Activated CD4-positive, alpha-beta T cell treated with anti-CD3 and anti-CD28 coated beads for 48 hours (primary cell): ENCODE results near the gene SP140.
A peak's percentile ranks its signal among the peaks of the same experiment; 100 is the strongest.
"Not testable (repeated sequence)": the region's sequence is repeated elsewhere in the genome, so short reads cannot be mapped to it uniquely, and the experiment has no call there.

Source experiments
- DNase-seq: peaks from one replicate; pipeline ENCODE4 v3.0.0-alpha.2; 2020

The SP140 gene

GRCh38 chr2:230328155-230328458, 102.6 kb downstream of the SP140 start:
- no peak for DNase-seq

DNA sequence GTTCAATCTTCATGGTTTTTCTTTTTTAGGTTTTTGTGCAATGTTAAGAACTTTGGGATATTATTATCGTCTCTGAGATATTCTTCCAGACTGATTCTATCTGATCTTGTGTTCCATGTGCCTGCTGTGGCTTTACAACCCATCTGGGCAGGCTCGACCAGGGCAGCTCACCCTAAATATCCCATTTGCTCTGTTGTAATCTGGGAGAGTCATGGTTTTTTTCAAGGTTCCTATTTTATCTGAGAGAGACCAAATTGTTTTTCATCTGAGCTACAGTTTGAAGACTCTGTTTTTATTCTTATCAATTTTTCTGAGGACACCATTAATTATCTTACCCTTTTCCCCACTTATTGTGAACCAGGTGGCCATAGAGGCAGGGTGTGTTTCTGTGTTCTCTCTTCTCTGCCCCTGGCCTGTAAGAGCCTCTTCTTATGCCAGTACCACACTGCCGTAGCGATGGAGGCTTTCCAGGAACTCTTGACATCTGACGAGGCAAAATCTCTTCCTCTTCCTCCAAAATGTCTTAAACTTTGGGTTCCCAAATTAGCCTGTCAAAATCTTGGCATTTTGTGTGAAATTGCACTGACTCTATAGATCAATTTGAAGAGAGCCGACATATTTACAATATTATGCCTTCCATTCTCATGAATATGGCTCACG, 104.5 kb downstream of the SP140 start:
- no peak for DNase-seq

DNA sequence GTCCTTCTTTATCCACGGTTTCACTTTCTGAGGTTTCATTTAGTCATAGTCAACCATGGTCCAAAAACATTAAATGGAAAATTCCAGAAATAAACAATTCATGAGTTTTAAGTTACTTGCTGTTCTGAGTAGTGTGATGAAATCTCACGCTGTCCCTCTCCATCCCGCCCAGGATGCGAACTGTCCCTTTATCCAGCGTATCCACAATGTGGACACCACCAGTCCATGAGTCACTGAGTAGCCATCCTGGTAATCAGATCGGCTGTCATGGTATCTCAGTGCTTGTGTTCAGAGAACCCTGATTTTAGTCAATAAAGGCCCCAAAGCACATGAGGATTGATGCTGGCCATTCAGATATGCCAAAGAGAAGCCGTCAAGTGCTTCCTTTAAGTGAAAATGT, 105.2 kb downstream of the SP140 start:
- no peak for DNase-seq

- DNase-seq: no peak
Measured at GRCh38 chr2:230335461-230335863, 109.9 kb downstream of the SP140 start.

DNA sequence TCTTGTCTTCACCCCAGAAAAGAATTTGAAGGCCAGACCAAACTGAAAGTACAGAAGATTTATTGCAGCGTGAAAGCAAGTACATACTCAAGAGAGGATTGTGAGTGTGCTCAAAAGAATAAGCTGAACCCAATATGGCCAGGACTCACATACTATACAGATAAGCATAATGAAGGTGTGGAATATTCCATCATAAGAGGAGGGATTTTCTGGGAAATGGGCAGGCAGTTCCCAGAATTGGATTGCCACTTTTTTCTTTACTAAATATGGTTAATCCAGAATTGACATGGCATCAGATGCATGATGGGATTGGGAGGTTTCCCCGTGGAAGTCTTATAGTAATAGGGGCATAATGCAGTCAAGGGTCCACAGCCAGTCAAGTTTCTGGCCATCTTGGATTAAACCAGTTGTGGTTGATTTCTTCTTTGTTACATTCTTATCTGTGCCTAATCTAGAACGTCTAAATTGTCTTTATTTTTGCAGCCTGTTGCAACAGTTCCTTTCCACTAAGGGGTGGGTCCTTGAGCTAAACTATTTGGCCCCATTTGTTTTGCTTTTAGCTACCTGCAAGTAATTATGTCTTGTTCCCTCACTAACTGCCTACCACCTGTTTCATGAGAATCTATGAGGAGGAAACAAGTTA, 110.4 kb downstream of the SP140 start:
- DNase-seq: no peak

DNA sequence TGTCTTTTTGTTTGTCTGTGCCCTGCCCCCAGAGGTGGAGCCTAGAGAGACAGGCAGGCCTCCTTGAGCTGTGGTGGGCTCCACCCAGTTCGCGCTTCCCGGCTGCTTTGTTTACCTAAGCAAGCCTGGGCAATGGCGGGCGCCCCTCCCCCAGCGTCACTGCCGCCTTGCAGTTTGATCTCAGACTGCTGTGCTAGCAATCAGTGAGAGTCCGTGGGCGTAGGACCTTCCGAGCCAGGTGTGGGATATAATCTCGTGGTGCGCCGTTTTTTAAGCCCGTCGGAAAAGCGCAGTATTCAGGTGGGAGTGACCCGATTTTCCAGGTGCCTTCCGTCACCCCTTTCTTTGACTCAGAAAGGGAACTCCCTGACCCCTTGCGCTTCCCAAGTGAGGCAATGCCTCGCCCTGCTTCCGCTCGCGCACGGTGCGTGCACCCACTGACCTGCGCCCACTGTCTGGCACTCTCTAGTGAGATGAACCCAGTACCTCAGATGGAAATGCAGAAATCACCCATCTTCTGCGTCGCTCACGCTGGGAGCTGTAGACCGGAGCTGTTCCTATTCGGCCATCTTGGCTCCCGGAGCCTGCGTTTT, 116.5 kb downstream of the SP140 start:
- not testable (repeated sequence) for DNase-seq

DNA sequence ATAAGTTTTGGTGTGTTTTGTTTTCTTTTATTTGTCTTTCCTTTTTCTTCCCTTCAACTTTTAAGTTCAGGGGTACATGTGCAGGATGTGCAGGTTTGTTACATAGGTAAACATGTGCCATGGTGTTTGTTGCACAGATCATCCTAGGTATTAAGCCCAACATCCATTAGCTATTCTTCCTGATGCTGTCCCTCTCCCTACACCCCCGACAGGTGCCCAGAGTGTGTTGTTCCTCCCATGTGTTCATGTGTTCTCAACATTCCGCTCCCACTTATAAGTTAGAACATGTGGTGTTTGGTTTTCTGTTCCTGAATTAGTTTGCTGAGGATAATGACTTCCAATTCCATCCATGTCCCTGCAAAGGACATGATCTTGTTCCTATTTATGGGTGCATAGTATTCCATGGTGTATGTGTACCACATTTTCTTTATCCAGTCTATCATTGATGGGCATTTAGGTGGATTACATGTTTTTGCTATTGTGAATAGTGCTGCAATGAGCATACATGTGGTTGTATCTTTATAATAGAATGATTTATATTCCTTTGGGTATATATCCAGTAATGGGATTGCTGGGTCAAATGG, 117.6 kb downstream of the SP140 start:
- not testable (repeated sequence) for DNase-seq

GRCh38 chr2:230343747-230344146, 118.2 kb downstream of the SP140 start:
- no peak for DNase-seq

- no peak for DNase-seq
Measured at GRCh38 chr2:230346465-230346864, 120.9 kb downstream of the SP140 start.

- no peak for DNase-seq
Measured at GRCh38 chr2:230346921-230347533, 121.5 kb downstream of the SP140 start.

- peak; percentile 48 for DNase-seq
Measured at GRCh38 chr2:230347659-230348305, 122.2 kb downstream of the SP140 start.

- no peak for DNase-seq
Measured at GRCh38 chr2:230348787-230349186, 123.3 kb downstream of the SP140 start.

GRCh38 chr2:230356084-230356483, 130.5 kb downstream of the SP140 start:
- DNase-seq: no peak

- no peak for DNase-seq
Measured at GRCh38 chr2:230358305-230358704, 132.8 kb downstream of the SP140 start.

DNA sequence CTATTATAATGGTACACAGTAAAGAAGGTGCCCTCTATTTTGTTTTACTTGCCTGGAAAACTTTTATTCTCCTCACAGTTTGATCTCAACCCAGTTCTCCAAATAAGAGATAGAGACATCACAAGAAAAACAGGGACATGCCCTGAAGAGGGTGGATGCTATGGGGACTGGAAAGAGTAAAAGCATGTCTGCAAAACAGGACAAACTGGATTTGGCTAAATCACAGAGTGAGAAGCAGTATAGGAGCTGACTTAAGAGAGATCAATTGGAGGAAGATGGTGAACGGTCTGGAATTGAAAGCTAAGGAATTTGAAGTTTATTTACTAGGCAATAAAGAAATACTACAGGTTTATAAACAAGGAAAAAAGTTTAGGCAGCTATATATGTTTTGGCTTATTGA, 134.5 kb downstream of the SP140 start:
- DNase-seq: no peak

DNA sequence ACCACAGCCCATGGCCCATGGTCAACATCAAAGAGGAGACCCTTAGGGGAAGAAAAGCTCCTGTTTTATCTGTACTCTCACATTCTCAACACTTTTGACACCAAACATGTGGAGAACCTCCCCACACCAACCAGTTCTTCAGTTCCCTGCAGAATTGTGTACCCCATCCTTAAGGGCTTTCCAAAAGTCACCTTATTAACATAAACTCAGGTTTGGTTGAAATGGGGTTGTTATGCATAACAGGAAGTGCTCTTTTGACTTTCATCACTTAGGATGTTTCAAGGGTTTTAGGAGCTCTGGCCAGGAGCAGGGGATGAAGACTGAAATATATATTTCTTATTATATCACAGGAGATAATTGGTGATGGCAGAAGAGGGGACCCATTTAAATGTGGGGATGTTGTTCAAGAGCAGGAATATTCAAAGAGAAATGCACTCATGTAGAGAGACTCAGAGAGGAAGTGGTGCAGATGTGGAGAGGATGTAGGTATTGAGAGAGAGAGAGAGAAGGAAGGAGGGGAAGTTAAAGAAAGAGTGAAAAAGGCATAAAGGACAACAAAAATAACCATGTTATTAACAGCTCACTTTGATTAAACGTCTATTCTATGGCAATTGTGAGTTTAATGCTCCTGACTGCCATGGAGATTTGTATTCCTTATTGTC, 136.6 kb downstream of the SP140 start:
- DNase-seq: no peak
